Adrenal gland (tissue), 12 donors: ENCODE measurements around the gene BNC2. TPM values are rescaled to one million over a fixed set of nuclear protein-coding genes. Genes with fewer than 3 reads are reported as not detected.

Experiments used
- DNase-seq, 7 donors: peaks; one replicate each; pipeline ENCODE4 v3.0.0-alpha.2; 2019 to 2020
- H3K27ac ChIP-seq, 5 donors: fragments of 200-600 bp; sonication (generic) in 4 of 5; 1 replicate in 3 of 5; 2 replicates in 2 of 5; pipeline versions ENCODE4 v1.5.1 to v1.8.0; 2016 to 2020; ENCODE audit warnings: mild to moderate bottlenecking in 1 of 5
- H3K27me3 ChIP-seq: fragments of 200-600 bp; 2 replicates; pipeline ENCODE4 v1.8.0; 2021
- H3K36me3 ChIP-seq, 2 donors: fragments of 200-600 bp; replicated peaks in 1 of 2; 1 replicate in 1 of 2; 2 replicates in 1 of 2; pipeline versions ENCODE4 v1.5.1 to v1.8.0; 2018 to 2022
- H3K4me1 ChIP-seq, 2 donors: fragments of 200-600 bp; replicated peaks in 1 of 2; 1 replicate in 1 of 2; 2 replicates in 1 of 2; pipeline versions ENCODE4 v1.5.1 to v1.8.0; 2018 to 2021
- H3K4me3 ChIP-seq, 4 donors: fragments of 200-600 bp; sonication (generic) in 3 of 4; one replicate each; pipeline ENCODE4 v1.5.1; 2016 to 2018
- H3K9me3 ChIP-seq, 3 donors: fragments of 200-600 bp; sonication (generic) in 1 of 3; replicated peaks in 1 of 3; 1 replicate in 2 of 3; 2 replicates in 1 of 3; pipeline versions ENCODE4 v1.5.1 to v1.8.0; 2016 to 2021
- CTCF ChIP-seq, 6 experiments: fragments of 450-650 bp in 4 of 6; fragments of 200-600 bp in 2 of 6; sonication (generic) in 1 of 6; IDR thresholded peaks; 1 replicate in 5 of 6; 2 replicates in 1 of 6; pipeline versions ENCODE4 v1.5.1 to v1.8.0; 2016 to 2021; ENCODE audit warnings: antibody characterized with exemption in 6 of 6, mild to moderate bottlenecking in 2 of 6, moderate library complexity in 1 of 6
- POLR2A ChIP-seq, 2 donors: fragments of 450-650 bp; IDR thresholded peaks; one replicate each; pipeline ENCODE4 v1.6.1; 2017; ENCODE audit warnings: antibody characterized with exemption in 2 of 2, mild to moderate bottlenecking in 2 of 2, moderate library complexity in 1 of 2
- WGBS, 4 donors: extraction: QIAGEN DNeasy Blood & Tissue Kit in 2 of 4; methylation state at CpG; one replicate each; pipeline versions ENCODE4 v1.1.5 to v1.1.7; 2013 to 2017; 5-methylcytosine and 5-hydroxymethylcytosine counted together
- intact Hi-C, 2 donors: fragments of 100-400 bp; cut with DNase I; formaldehyde crosslinking; loops; one replicate each; pipeline versions ENCODE4 v1.14.1 to v1.15.0; 2022 to 2023
- polyA plus RNA-seq, 3 donors: library from polyadenylated mRNA; stranded (reverse); fragments of 200-250 nt in 2 of 3; fragments of 350-450 nt in 1 of 3; fragmentation: Illumina TruSeq in 1 of 3; extraction: RNeasy Lipid Tissue Mini Kit (QIAGEN cat#74804) in 1 of 3; gene quantifications; one replicate each; pipeline ENCODE4 v1.2.3, GENCODE V29; 2013 to 2014
- total RNA-seq, 9 donors: library from RNA; depleted of rRNA in 4 of 9; stranded (reverse); fragments of >200 nt in 4 of 9; fragments of 120-200 nt in 1 of 9; fragmentation: NEBNext Ultra II Directional in 1 of 9; extraction: Animal tissue kit (Norgen Biotek cat#: 25700) in 1 of 9; gene quantifications; one replicate each; pipeline versions ENCODE4 v1.1.0 to v1.2.4, GENCODE V29; 2013 to 2023
- donor health status: healthy with polysubstance abuse.
- donor health status: Bipolar disorder and iron deficiency.
- donor health status: DM: yes; HTN: yes; CAD: no.
- donor health status: DM: no; HTN: no; CAD: no.
- donor health status: DM: no; HTN: no; CAD: no.
- donor health status: DM: yes; HTN: yes; CAD: no.

Gene BNC2
- total and polyA plus RNA-seq, 12 donors = 1.1 to 11.1 (median 5.0) TPM

- H3K9me3 ChIP-seq = no peaks in the 10 kb centered on the region
- H3K4me1 ChIP-seq = no peaks in the 10 kb centered on the region
- no peak overlapping the region for H3K27ac ChIP-seq
- DNase-seq = no peak
- TF ChIP-seq CTCF (IDR thresholded peaks at IDR 0.05) = no peak
- TF ChIP-seq POLR2A (IDR thresholded peaks at IDR 0.05) = no peak
- 78 to 100% (median 83%) methylated on average over 1 of the region's 1 CpG for WGBS, 4 donors
- H3K27me3 ChIP-seq = no peaks in the 10 kb centered on the region
- intact Hi-C loops = no loop called here
- H3K4me3 ChIP-seq = no peak overlapping the region
- H3K36me3 ChIP-seq = no peaks in the 10 kb centered on the region
Observed at GRCh38 chr9:16821344-16821743, 49.1 kb downstream of the BNC2 start.

- H3K27me3 ChIP-seq = no peaks in the 10 kb centered on the region
- no peak overlapping the region for H3K27ac ChIP-seq
- H3K4me3 ChIP-seq = no peak overlapping the region
- H3K4me1 ChIP-seq = no peaks in the 10 kb centered on the region
- no peaks in the 10 kb centered on the region for H3K36me3 ChIP-seq
- TF ChIP-seq CTCF (IDR thresholded peaks at IDR 0.05) = no peak
- H3K9me3 ChIP-seq = no peaks in the 10 kb centered on the region
- DNase-seq = no peak
- intact Hi-C loops = no loop called here
- WGBS, 4 donors = 56 to 77% (median 69%) methylated on average over 2 of the region's 2 CpGs
Observed at GRCh38 chr9:16817514-16817913, 53.0 kb downstream of the BNC2 start.

GRCh38 chr9:16817002-16817401 lies 53.5 kb downstream of the BNC2 start:
- no peak overlapping the region for H3K4me3 ChIP-seq
- no peaks in the 10 kb centered on the region for H3K36me3 ChIP-seq
- intact Hi-C loops = no loop called here
- H3K9me3 ChIP-seq = no peaks in the 10 kb centered on the region
- no peak overlapping the region for H3K27ac ChIP-seq
- no peaks in the 10 kb centered on the region for H3K4me1 ChIP-seq
- 82 to 96% (median 89%) methylated on average over 2 of the region's 2 CpGs for WGBS, 4 donors
- H3K27me3 ChIP-seq = no peaks in the 10 kb centered on the region
- TF ChIP-seq POLR2A (IDR thresholded peaks at IDR 0.05) (no peak), CTCF (IDR thresholded peaks at IDR 0.05) (no peak)
- no peak for DNase-seq

GRCh38 chr9:16816011-16816410 lies 54.5 kb downstream of the BNC2 start:
- DNase-seq = no peak
- TF ChIP-seq POLR2A (IDR thresholded peaks at IDR 0.05) = no peak
- no peak for TF ChIP-seq CTCF (IDR thresholded peaks at IDR 0.05)
- H3K4me1 ChIP-seq = no peaks in the 10 kb centered on the region
- H3K27me3 ChIP-seq = no peaks in the 10 kb centered on the region
- H3K36me3 ChIP-seq = no peaks in the 10 kb centered on the region
- H3K27ac ChIP-seq = no peak overlapping the region
- no peak overlapping the region for H3K4me3 ChIP-seq
- H3K9me3 ChIP-seq = no peaks in the 10 kb centered on the region
- intact Hi-C loops = no loop called here
- WGBS, 4 donors = 69 to 74% (median 72%) methylated on average over 4 of the region's 4 CpGs
